NT2/D1 (cell line): ENCODE results near the gene PCDHGB1.

Source experiments
- YY1 ChIP-seq: IDR thresholded peaks from 2 replicates; pipeline ENCODE4 v1.6.1; 2011; ENCODE audit not compliant: insufficient read length, insufficient read depth
- ZNF274 ChIP-seq: IDR thresholded peaks from 2 replicates; pipeline ENCODE4 v1.6.1; 2011; ENCODE audit warnings: mild to moderate bottlenecking, low read depth, low read length

DNA sequence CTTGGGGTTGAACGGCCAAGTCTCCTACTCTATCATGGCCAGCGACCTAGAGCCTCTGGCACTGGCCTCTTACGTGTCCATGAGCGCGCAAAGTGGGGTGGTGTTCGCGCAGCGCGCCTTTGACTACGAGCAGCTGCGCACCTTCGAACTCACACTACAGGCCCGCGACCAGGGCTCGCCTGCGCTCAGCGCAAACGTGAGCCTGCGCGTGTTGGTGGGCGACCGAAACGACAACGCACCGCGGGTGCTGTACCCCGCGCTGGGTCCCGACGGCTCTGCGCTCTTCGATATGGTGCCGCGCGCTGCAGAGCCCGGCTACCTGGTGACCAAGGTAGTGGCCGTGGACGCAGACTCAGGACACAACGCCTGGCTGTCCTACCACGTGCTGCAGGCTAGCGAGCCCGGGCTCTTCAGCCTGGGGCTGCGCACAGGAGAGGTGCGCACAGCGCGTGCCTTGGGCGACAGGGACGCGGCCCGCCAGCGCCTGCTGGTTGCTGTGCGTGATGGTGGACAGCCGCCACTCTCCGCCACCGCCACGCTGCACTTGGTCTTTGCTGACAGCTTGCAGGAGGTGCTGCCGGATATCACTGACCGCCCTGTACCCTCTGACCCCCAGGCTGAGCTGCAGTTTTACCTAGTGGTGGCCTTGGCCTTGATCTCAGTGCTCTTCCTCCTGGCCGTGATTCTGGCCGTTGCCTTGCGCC is 49.8 kb downstream of the PCDHGB1 start:
- TF ChIP-seq ZNF274, result no peak
- TF ChIP-seq YY1, result no peak
